ENCODE results near the gene SYT17.

Gene SYT17

GRCh38 chr16:19127674-19128131 lies 40.3 kb upstream of the SYT17 start:
- no peak for TF ChIP-seq SIN3A (IDR thresholded peaks at IDR 0.05; ENCODE audit: borderline replicate concordance, insufficient read depth, low read length)
- TF ChIP-seq, protein P1, sequence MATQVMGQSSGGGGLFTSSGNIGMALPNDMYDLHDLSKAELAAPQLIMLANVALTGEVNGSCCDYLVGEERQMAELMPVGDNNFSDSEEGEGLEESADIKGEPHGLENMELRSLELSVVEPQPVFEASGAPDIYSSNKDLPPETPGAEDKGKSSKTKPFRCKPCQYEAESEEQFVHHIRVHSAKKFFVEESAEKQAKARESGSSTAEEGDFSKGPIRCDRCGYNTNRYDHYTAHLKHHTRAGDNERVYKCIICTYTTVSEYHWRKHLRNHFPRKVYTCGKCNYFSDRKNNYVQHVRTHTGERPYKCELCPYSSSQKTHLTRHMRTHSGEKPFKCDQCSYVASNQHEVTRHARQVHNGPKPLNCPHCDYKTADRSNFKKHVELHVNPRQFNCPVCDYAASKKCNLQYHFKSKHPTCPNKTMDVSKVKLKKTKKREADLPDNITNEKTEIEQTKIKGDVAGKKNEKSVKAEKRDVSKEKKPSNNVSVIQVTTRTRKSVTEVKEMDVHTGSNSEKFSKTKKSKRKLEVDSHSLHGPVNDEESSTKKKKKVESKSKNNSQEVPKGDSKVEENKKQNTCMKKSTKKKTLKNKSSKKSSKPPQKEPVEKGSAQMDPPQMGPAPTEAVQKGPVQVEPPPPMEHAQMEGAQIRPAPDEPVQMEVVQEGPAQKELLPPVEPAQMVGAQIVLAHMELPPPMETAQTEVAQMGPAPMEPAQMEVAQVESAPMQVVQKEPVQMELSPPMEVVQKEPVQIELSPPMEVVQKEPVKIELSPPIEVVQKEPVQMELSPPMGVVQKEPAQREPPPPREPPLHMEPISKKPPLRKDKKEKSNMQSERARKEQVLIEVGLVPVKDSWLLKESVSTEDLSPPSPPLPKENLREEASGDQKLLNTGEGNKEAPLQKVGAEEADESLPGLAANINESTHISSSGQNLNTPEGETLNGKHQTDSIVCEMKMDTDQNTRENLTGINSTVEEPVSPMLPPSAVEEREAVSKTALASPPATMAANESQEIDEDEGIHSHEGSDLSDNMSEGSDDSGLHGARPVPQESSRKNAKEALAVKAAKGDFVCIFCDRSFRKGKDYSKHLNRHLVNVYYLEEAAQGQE (IDR thresholded peaks at IDR 0.05; ENCODE audit: insufficient read depth in 1 of 2, low read depth in 2 of 2, low read length in 2 of 2): no peak
- no peak for TF ChIP-seq TAF1 (IDR thresholded peaks at IDR 0.05; ENCODE audit: borderline replicate concordance, insufficient read depth, low read length)
- no peak for TF ChIP-seq FOXP2 (optimal IDR thresholded peaks at IDR 0.05; ENCODE audit: borderline replicate concordance, extremely low read depth, extremely low read length, insufficient read depth)
- TF ChIP-seq POLR2AphosphoS5 (IDR thresholded peaks at IDR 0.05; ENCODE audit: low read depth, low read length): no peak

DNA sequence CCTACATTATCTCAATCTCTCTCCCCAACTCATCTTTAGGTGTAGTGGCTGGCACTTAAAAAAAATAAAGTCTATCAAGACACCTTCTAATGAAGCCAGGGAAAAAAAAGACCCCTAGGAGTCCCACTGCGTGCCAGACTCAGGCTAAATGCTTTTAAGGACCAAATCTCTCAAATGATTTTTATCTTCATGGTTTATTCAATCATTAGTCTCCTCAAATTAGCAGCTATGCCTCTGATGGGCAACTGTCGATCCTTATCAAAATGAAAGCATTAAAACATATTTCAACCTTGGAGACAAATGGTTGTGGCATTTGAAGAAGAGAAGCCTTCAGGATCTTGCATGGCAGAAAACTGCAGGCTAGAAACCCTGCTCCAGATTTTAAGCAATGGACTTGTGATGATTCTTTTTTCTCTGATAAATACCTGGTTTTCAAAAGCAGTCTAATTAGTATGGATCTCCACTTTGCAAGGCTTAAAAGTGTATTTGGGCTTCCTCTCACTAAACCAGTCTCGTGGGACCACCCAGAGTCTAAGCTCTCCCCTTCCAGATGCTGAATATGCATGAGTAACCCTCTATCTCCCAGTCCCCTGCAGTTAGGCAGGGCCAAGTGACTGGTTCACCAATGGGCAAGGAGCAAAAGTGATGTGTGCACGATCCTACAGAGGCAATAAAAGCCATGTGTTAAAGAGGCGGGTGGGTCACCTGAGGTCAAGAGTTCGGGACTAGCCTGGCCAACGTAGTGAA lies 39.4 kb upstream of the SYT17 start:
- TF ChIP-seq SIN3A (IDR thresholded peaks at IDR 0.05; ENCODE audit: borderline replicate concordance, insufficient read depth, low read length): no peak
- TF ChIP-seq POLR2AphosphoS5 (IDR thresholded peaks at IDR 0.05; ENCODE audit: low read depth, low read length): no peak
- TF ChIP-seq, protein P1 (IDR thresholded peaks at IDR 0.05; ENCODE audit: insufficient read depth in 1 of 2, low read depth in 2 of 2, low read length in 2 of 2): no peak
- no peak for TF ChIP-seq FOXP2 (optimal IDR thresholded peaks at IDR 0.05; ENCODE audit: borderline replicate concordance, extremely low read depth, extremely low read length, insufficient read depth)
- TF ChIP-seq TAF1 (IDR thresholded peaks at IDR 0.05; ENCODE audit: borderline replicate concordance, insufficient read depth, low read length): no peak

- TF ChIP-seq TAF1 (IDR thresholded peaks at IDR 0.05; ENCODE audit: borderline replicate concordance, insufficient read depth, low read length) (no peak), SIN3A (IDR thresholded peaks at IDR 0.05; ENCODE audit: borderline replicate concordance, insufficient read depth, low read length) (no peak), POLR2AphosphoS5 (IDR thresholded peaks at IDR 0.05; ENCODE audit: low read depth, low read length) (no peak), FOXP2 (optimal IDR thresholded peaks at IDR 0.05; ENCODE audit: borderline replicate concordance, extremely low read depth, extremely low read length, insufficient read depth) (no peak)
- TF ChIP-seq, protein P1 (IDR thresholded peaks at IDR 0.05; ENCODE audit: insufficient read depth in 1 of 2, low read depth in 2 of 2, low read length in 2 of 2): no peak
Measured at GRCh38 chr16:19130385-19130784, 37.7 kb upstream of the SYT17 start.

GRCh38 chr16:19130852-19131824 lies 36.9 kb upstream of the SYT17 start:
- TF ChIP-seq, protein P1 (IDR thresholded peaks at IDR 0.05; ENCODE audit: insufficient read depth in 1 of 2, low read depth in 2 of 2, low read length in 2 of 2): 0 out of 4 replicates have a peak, but pooled peaks of 1 of the 2 experiments have one; percentile 47
- peak; percentile 18; the same call in 1 of the 2 replicates for TF ChIP-seq POLR2AphosphoS5 (IDR thresholded peaks at IDR 0.05; ENCODE audit: low read depth, low read length)
- peak; percentile 66; the same call in 1 of the 2 replicates for TF ChIP-seq SIN3A (IDR thresholded peaks at IDR 0.05; ENCODE audit: borderline replicate concordance, insufficient read depth, low read length)
- no peak for TF ChIP-seq TAF1 (IDR thresholded peaks at IDR 0.05; ENCODE audit: borderline replicate concordance, insufficient read depth, low read length)
- TF ChIP-seq FOXP2 (optimal IDR thresholded peaks at IDR 0.05; ENCODE audit: borderline replicate concordance, extremely low read depth, extremely low read length, insufficient read depth): peak; percentile 74
